GM12878 (cell line): ENCODE measurements around the gene TSPYL4. TPM values are rescaled to one million over a fixed set of nuclear protein-coding genes. Genes with fewer than 3 reads are reported as not detected.

Experiments
- ATAC-seq: fragments of 200-7000 bp; cut with Tn5 transposase; 3 replicates; pipeline ENCODE4 v1.9.1; 2020; ENCODE audit warnings: mild to moderate bottlenecking, moderate library complexity
- BruUV-seq: library from RNA; stranded (reverse); fragments of 400-500 nt; replicated peaks from 2 replicates; lab custom pipeline; 2021; lab: Mats Ljungman, UMichigan
- CTCF ChIA-PET: fragments of 300-600 bp; sonication (Branson Sonifier 250); formaldehyde crosslinking; extraction: SDS; loops from one replicate; lab custom pipeline; 2021; ENCODE audit warnings: inconsistent platforms; lab: Yijun Ruan, JAX
- POLR2A ChIA-PET: fragments of 350-600 bp; formaldehyde crosslinking; extraction: SDS; loops from one replicate; lab custom pipeline; 2021; ENCODE audit warnings: inconsistent platforms; lab: Charles Lee
- RAD21 ChIA-PET: fragments of 300-600 bp; sonication (Branson Sonifier 250); formaldehyde crosslinking; loops from one replicate; lab custom pipeline; 2023; ENCODE audit warnings: antibody characterized with exemption; ENCODE audit not compliant: unreplicated experiment; lab: Charles Lee
- SMC1A ChIA-PET: fragments of 300-600 bp; sonication (Branson Sonifier 250); formaldehyde crosslinking; loops from one replicate; lab custom pipeline; 2023; ENCODE audit not compliant: unreplicated experiment, uncharacterized antibody; lab: Charles Lee
- DNase-seq: peaks from one replicate; pipeline ENCODE4 v3.0.0-alpha.2; 2011; ENCODE audit warnings: low read depth, low spot score
- FAIRE-seq: peaks from 3 replicates; lab custom pipeline; 2011; peaks lifted over from hg19 to GRCh38; lab: Jason Lieb, UNC
- H2AFZ ChIP-seq: 2 replicates; pipeline ENCODE4 v1.6.0; 2011; ENCODE audit warnings: low read depth, low read length, control low read depth; ENCODE audit not compliant: control insufficient read depth
- H3K27ac ChIP-seq: 2 replicates; pipeline ENCODE4 v1.5.1; 2011; ENCODE audit warnings: control low read depth; ENCODE audit not compliant: control insufficient read depth, insufficient read depth
- H3K27me3 ChIP-seq, 2 experiments: replicated peaks in 1 of 2; 2 replicates each; pipeline versions ENCODE4 v1.6.0 to v1.6.1; 2011; ENCODE audit warnings: low read length in 1 of 2; ENCODE audit not compliant: control insufficient read depth in 2 of 2, insufficient read depth in 2 of 2
- H3K36me3 ChIP-seq, 2 experiments: 2 replicates each; pipeline ENCODE4 v1.5.1; 2011; ENCODE audit warnings: low read length in 1 of 2; ENCODE audit not compliant: control insufficient read depth in 2 of 2, insufficient read depth in 2 of 2
- H3K4me1 ChIP-seq: 2 replicates; pipeline ENCODE4 v1.6.1; 2011; ENCODE audit warnings: mild to moderate bottlenecking, low read length, moderate library complexity, mixed read lengths; ENCODE audit not compliant: control insufficient read depth, insufficient read depth
- H3K4me2 ChIP-seq: 2 replicates; pipeline ENCODE4 v1.6.0; 2011; ENCODE audit warnings: control low read depth; ENCODE audit not compliant: control insufficient read depth, insufficient read depth
- H3K4me3 ChIP-seq: fragments of 200-600 bp; sonication (generic); 2 replicates; pipeline ENCODE4 v1.5.1; 2016
- H3K79me2 ChIP-seq: 2 replicates; pipeline ENCODE4 v1.6.0; 2011; ENCODE audit warnings: low read length; ENCODE audit not compliant: control insufficient read depth, insufficient read depth
- H3K9ac ChIP-seq: 2 replicates; pipeline ENCODE4 v1.8.0; 2011; ENCODE audit warnings: low read length, control low read depth, mixed read lengths; ENCODE audit not compliant: control insufficient read depth, insufficient read depth
- H3K9me3 ChIP-seq: replicated peaks from 3 replicates; pipeline ENCODE4 v1.5.1; 2011; ENCODE audit warnings: mild to moderate bottlenecking, low read length; ENCODE audit not compliant: control insufficient read depth, insufficient read depth
- H4K20me1 ChIP-seq: 2 replicates; pipeline ENCODE4 v1.6.0; 2011; ENCODE audit not compliant: control insufficient read depth, insufficient read depth
- CEBPB ChIP-seq, 2 experiments: fragments of 150-350 bp in 1 of 2; IDR thresholded peaks; 2 replicates each; pipeline ENCODE4 v1.6.1; 2012 to 2014; ENCODE audit warnings: low read depth in 2 of 2, low read length in 2 of 2, borderline replicate concordance in 1 of 2, inconsistent platforms in 1 of 2
- HCFC1 ChIP-seq: fragments of 150-350 bp; IDR thresholded peaks from 2 replicates; pipeline ENCODE4 v1.6.1; 2014; ENCODE audit warnings: low read length
- MAX ChIP-seq: IDR thresholded peaks from 2 replicates; pipeline ENCODE4 v1.6.1; 2012; ENCODE audit warnings: low read depth, low read length, improper control_type of control experiment
- MYC ChIP-seq: IDR thresholded peaks from 2 replicates; pipeline ENCODE4 v1.6.1; 2011; ENCODE audit warnings: mild to moderate bottlenecking, low read length, moderate library complexity, inconsistent platforms; ENCODE audit not compliant: insufficient read depth, insufficient replicate concordance, insufficient read length, severe bottlenecking
- PKNOX1 ChIP-seq: fragments of 450-650 bp; IDR thresholded peaks from 2 replicates; pipeline ENCODE4 v1.6.1; 2016; ENCODE audit warnings: mild to moderate bottlenecking
- WGBS: methylation state at CpG from one replicate; pipeline ENCODE4 v1.1.6; 2016; ENCODE audit warnings: low lambda C conversion rate; ENCODE audit not compliant: insufficient replicate concordance, insufficient coverage; ENCODE audit errors: missing lambda C conversion rate; 5-methylcytosine and 5-hydroxymethylcytosine counted together
- in situ Hi-C: fragments of 300-500 bp; cut with MboI; formaldehyde crosslinking; loops from 9 replicates; pipeline ENCODE4 v1.14.3; 2018; ENCODE audit warnings: mixed read lengths
- intact Hi-C: fragments of 100-400 bp; cut with micrococcal nuclease; formaldehyde crosslinking; loops from one replicate; pipeline ENCODE4 v1.14.2; 2022; ENCODE audit not compliant: unreplicated experiment
- polyA plus RNA-seq, 11 experiments: library from polyadenylated mRNA; depleted of rRNA in 4 of 11; unstranded in 6 of 11; stranded (reverse) in 5 of 11; fragments of >200 nt; fragmentation: Nextera tagmentation in 4 of 11; fragmentation: Illumina TruSeq in 1 of 11; extraction: Ambion mirVana in 4 of 11; extraction: Trizol in 1 of 11; gene quantifications; 1 replicate in 1 of 11; 2 replicates in 10 of 11; pipeline versions ENCODE4 v1.2.1 to v1.2.3, GENCODE V29; 2011 to 2016; ENCODE audit warnings: inconsistent platforms in 2 of 11, missing spikeins in 2 of 11, low read depth in 1 of 11
- total RNA-seq, 4 experiments: library from RNA; depleted of rRNA in 3 of 4; stranded (reverse); fragments of >200 nt in 3 of 4; fragmentation: Illumina TruSeq in 1 of 4; extraction: Trizol in 1 of 4; gene quantifications; 2 replicates each; pipeline versions ENCODE4 v1.2.1 to v1.2.3, GENCODE V29; 2013 to 2021

TSPYL4 gene
- total and polyA plus RNA-seq, 10 of the 15 experiments (the other 5 are each of a cell fraction or from before 2014, with no cell fraction given) = 1.5 to 27.6 (median 20.0) TPM

- TF ChIP-seq MYC = no peak
Measured at GRCh38 chr6:116244284-116244683, 9.6 kb downstream of the TSPYL4 start (continued).

GRCh38 chr6:116239856-116240255 lies 14.0 kb downstream of the TSPYL4 start:
- H3K36me3 ChIP-seq = peaks cover 2 to 11% of the 10 kb centered on the region in 2 experiments; a peak in 2 of 4 replicates

More at GRCh38 chr6:116239856-116240255, 14.0 kb downstream of the TSPYL4 start:
- RAD21 ChIA-PET = no interaction called here
- in situ Hi-C loops = no loop called here
- H3K27me3 ChIP-seq = no peaks in the 10 kb centered on the region
- H3K9me3 ChIP-seq = no peaks in the 10 kb centered on the region
- DNase-seq (no peak), ATAC-seq (no peak), FAIRE-seq (no peak)
- CTCF ChIA-PET = no interaction called here
- no peaks in the 10 kb centered on the region for H3K79me2 ChIP-seq
- H3K27ac ChIP-seq = no peak overlapping the region
- no peak overlapping the region for H3K4me2 ChIP-seq
- H3K4me1 ChIP-seq = no peaks in the 10 kb centered on the region
- TF ChIP-seq PKNOX1 = no peak
- no peak for TF ChIP-seq HCFC1
- TF ChIP-seq CEBPB (IDR thresholded peaks at IDR 0.05; ENCODE audit: borderline replicate concordance in 1 of 2, low read depth in 2 of 2, low read length in 2 of 2) = no peak
- TF ChIP-seq MAX = no peak
- BruUV-seq = no TSS peak
- no peak overlapping the region for H3K9ac ChIP-seq
- H2AFZ ChIP-seq = no peak overlapping the region
- POLR2A ChIA-PET = no interaction called here
- no peaks in the 10 kb centered on the region; the same call in 1 of the 2 replicates for H4K20me1 ChIP-seq
- SMC1A ChIA-PET = no interaction called here
- intact Hi-C loops = no loop called here
- 100% methylated on average over 1 of the region's 1 CpG for WGBS
- H3K4me3 ChIP-seq = no peak overlapping the region
